Psoas muscle (tissue), 8 donors: Measurements from ENCODE around the gene IRF7. TPM values are rescaled to one million over a fixed set of nuclear protein-coding genes. Genes with fewer than 3 reads are reported as not detected.

Experiments used
- ATAC-seq, 4 donors: fragments of 200-7000 bp; cut with Tn5 transposase; one replicate each; pipeline ENCODE4 v1.9.1; 2020; ENCODE audit warnings: moderate library complexity in 3 of 4, mild to moderate bottlenecking in 2 of 4
- DNase-seq, 2 donors: peaks; one replicate each; pipeline ENCODE4 v3.0.0-alpha.2; 2020
- H3K27ac ChIP-seq: fragments of 200-600 bp; one replicate; pipeline ENCODE4 v1.8.0; 2022
- H3K27me3 ChIP-seq, 3 donors: fragments of 200-600 bp in 1 of 3; one replicate each; pipeline versions ENCODE4 v1.6.1 to v1.8.0; 2013 to 2022; ENCODE audit warnings: low read length in 2 of 3, mild to moderate bottlenecking in 2 of 3, moderate library complexity in 1 of 3; ENCODE audit not compliant: insufficient read depth in 3 of 3
- H3K36me3 ChIP-seq, 2 donors: fragments of 200-600 bp in 1 of 2; one replicate each; pipeline versions ENCODE4 v1.6.1 to v1.8.0; 2013 to 2022; ENCODE audit warnings: low read depth in 1 of 2, mild to moderate bottlenecking in 1 of 2, moderate library complexity in 1 of 2; ENCODE audit not compliant: insufficient read depth in 1 of 2
- H3K4me1 ChIP-seq: fragments of 200-600 bp; one replicate; pipeline ENCODE4 v1.8.0; 2022
- H3K4me3 ChIP-seq: fragments of 200-600 bp; one replicate; pipeline ENCODE4 v1.8.0; 2022; ENCODE audit warnings: mild to moderate bottlenecking
- H3K9me3 ChIP-seq: fragments of 200-600 bp; one replicate; pipeline ENCODE4 v1.8.0; 2022
- CTCF ChIP-seq: fragments of 200-600 bp; IDR thresholded peaks from one replicate; pipeline ENCODE4 v1.8.0; 2022; ENCODE audit warnings: antibody characterized with exemption
- WGBS, 3 donors: extraction: QIAGEN DNeasy Blood & Tissue Kit; methylation state at CpG; one replicate each; pipeline versions ENCODE4 v1.1.6 to v1.1.7; 2013; 5-methylcytosine and 5-hydroxymethylcytosine counted together
- intact Hi-C, 2 donors: fragments of 100-400 bp; cut with DNase I; formaldehyde crosslinking; loops; one replicate each; pipeline versions ENCODE4 v1.11.0 to v1.14.2; 2022
- polyA plus RNA-seq, 3 donors: library from polyadenylated mRNA; stranded (reverse); fragments of 200-250 nt; gene quantifications; one replicate each; pipeline ENCODE4 v1.2.3, GENCODE V29; 2013
- total RNA-seq, 4 donors: library from RNA; stranded (reverse); fragmentation: NEBNext Ultra II Directional in 2 of 4; extraction: Animal tissue kit (Norgen Biotek cat#: 25700) in 2 of 4; gene quantifications; one replicate each; pipeline versions ENCODE4 v1.2.1 to v1.2.4, GENCODE V29; 2021 to 2023
- donor health status: healthy with polysubstance abuse.
- donor health status: DM: no; HTN: no; CAD: no; lungs with moderate emphysema.
- donor health status: Bipolar disorder and iron deficiency.
- donor health status: healthy.
- donor health status: DM: yes; HTN: yes; CAD: no.
- donor health status: DM: no; HTN: no; CAD: no.
- donor health status: DM: no; HTN: no; CAD: no.
- donor health status: DM: yes; HTN: yes; CAD: no.

Gene IRF7
- total and polyA plus RNA-seq, 7 donors: 7.5 to 23.1 (median 12.9) TPM

GRCh38 chr11:641806-642370, 26.1 kb upstream of the IRF7 start:
- peaks cover 0 to 35% of the 10 kb centered on the region in 2 donors for H3K36me3 ChIP-seq
- peaks cover 0 to 17% (median 13%) of the 10 kb centered on the region in 3 donors for H3K27me3 ChIP-seq
- H3K27ac ChIP-seq: no peak overlapping the region
- no peak for DNase-seq
- H3K9me3 ChIP-seq: no peaks in the 10 kb centered on the region
- peaks cover 2% of the 10 kb centered on the region for H3K4me1 ChIP-seq
- WGBS, 3 donors: 90 to 94% (median 91%) methylated on average over 18 to 19 of the region's 19 CpGs
- no peak for TF ChIP-seq CTCF
- intact Hi-C loops: no loop called here
- ATAC-seq: no peak
- no peak overlapping the region for H3K4me3 ChIP-seq

- H3K4me1 ChIP-seq: peaks cover 4% of the 10 kb centered on the region
- WGBS, 3 donors: 36 to 61% (median 41%) methylated on average over 31 to 68 of the region's 69 CpGs
- H3K36me3 ChIP-seq: peaks cover 0 to 21% of the 10 kb centered on the region in 2 donors
- H3K27me3 ChIP-seq: peaks cover 0 to 20% (median 18%) of the 10 kb centered on the region in 3 donors
- DNase-seq (no peak), ATAC-seq (no peak)
- no peak overlapping the region for H3K27ac ChIP-seq
- no peak for TF ChIP-seq CTCF
- no peaks in the 10 kb centered on the region for H3K9me3 ChIP-seq
- no peak overlapping the region for H3K4me3 ChIP-seq
- intact Hi-C loops: no loop called here
Measured at GRCh38 chr11:640021-640706, 24.4 kb upstream of the IRF7 start.

DNA sequence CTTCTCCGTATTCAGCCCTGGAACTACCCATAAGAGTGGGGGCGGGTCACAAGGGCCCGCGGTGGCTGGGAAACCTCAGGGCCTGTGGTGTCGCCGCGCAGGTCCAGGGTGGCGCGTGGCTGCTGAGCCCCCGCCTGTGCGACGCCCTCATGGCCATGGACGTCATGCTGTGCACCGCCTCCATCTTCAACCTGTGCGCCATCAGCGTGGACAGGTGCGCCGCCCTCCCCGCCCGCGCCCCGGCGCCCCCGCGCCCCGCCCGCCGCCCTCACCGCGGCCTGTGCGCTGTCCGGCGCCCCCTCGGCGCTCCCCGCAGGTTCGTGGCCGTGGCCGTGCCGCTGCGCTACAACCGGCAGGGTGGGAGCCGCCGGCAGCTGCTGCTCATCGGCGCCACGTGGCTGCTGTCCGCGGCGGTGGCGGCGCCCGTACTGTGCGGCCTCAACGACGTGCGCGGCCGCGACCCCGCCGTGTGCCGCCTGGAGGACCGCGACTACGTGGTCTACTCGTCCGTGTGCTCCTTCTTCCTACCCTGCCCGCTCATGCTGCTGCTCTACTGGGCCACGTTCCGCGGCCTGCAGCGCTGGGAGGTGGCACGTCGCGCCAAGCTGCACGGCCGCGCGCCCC, 23.7 kb upstream of the IRF7 start:
- Histone ChIP-seq H3K4me3 (no peak overlapping the region), H3K27ac (no peak overlapping the region), H3K27me3 (peaks cover 0 to 20% (median 18%) of the 10 kb centered on the region in 3 donors), H3K4me1 (peaks cover 4% of the 10 kb centered on the region), H3K36me3 (peaks cover 0 to 20% of the 10 kb centered on the region in 2 donors), H3K9me3 (no peaks in the 10 kb centered on the region)
- DNase-seq: no peak
- WGBS, 3 donors: 8 to 21% (median 11%) methylated on average over 31 to 80 of the region's 80 CpGs
- ATAC-seq: no peak
- intact Hi-C loops: loop anchor here in 1 of 2 donors (5.0 kb wide), 1 partner anchor 43 kb away; no protein-coding TSS in a partner anchor
- no peak for TF ChIP-seq CTCF

DNA sequence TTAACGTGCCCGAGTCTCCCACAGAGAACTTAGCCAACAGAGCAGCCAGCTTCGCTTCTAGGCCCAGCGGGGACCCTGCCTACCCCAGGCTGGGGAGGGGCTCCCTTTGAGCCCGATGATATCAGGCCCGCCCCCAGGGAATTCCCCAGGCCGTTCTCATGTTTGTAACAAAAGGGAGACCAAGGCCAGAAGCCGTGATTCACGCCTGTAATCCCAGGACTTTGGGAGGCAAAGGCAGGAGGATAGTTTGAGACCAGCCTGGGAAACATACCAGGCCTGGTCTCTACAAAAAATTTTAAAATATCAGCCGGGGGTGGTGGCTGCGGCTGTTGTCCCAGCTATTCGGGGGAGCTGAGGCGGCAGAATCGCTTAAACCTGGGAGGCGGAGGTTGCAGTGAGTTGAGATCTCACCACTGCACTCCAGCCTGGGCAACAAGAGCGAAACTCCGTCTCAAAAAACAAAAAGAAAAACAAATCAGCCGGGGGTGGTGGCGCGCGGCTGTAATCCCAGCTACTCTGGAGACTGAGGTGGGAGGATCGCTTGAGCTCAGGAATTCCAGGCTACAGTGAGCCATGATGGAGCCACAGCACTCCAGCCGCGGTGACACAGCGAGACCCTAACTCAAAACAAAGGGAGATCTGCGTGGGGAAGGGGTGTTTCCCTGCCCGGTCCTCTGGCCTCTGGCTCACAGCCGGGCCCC, 23.0 kb upstream of the IRF7 start:
- Histone ChIP-seq H3K27me3 (peaks cover 0 to 20% (median 18%) of the 10 kb centered on the region in 3 donors), H3K9me3 (no peaks in the 10 kb centered on the region), H3K4me3 (no peak overlapping the region), H3K4me1 (peaks cover 4% of the 10 kb centered on the region), H3K36me3 (peaks cover 0 to 15% of the 10 kb centered on the region in 2 donors), H3K27ac (no peak overlapping the region)
- ATAC-seq (no peak), DNase-seq (no peak)
- no peak for TF ChIP-seq CTCF
- intact Hi-C loops: loop anchor here in 1 of 2 donors (5.0 kb wide), 1 partner anchor 44 kb away; no protein-coding TSS in a partner anchor
- 48 to 71% (median 54%) methylated on average over 28 of the region's 28 CpGs for WGBS, 3 donors
